Right lobe of liver (tissue), 4 donors: ENCODE measurements around the gene DIP2C.

Experiments used
- CTCF ChIP-seq, 4 donors: fragments of 200-600 bp in 3 of 4; fragments of 450-650 bp in 1 of 4; IDR thresholded peaks; one replicate each; pipeline versions ENCODE4 v1.5.1 to v1.8.0; 2016 to 2022; ENCODE audit warnings: antibody characterized with exemption in 4 of 4, mild to moderate bottlenecking in 2 of 4
- POLR2A ChIP-seq: fragments of 450-650 bp; IDR thresholded peaks from one replicate; pipeline ENCODE4 v1.6.1; 2017; ENCODE audit warnings: antibody characterized with exemption, mild to moderate bottlenecking
- donor health status: DM: no; HTN: no; CAD: no.
- donor health status: DM: no; HTN: no; CAD: no.
- donor health status: DM: no; HTN: yes; CAD: no.

- TF ChIP-seq CTCF (IDR thresholded peaks at IDR 0.05) (no peak), POLR2A (no peak)
Measured at GRCh38 chr10:630581-631073, 58.8 kb downstream of the DIP2C start.
